ENCODE measurements around the gene TMEM79.

Gene TMEM79

GRCh38 chr1:156263288-156263655, 20.9 kb upstream of the TMEM79 start:
- no peak overlapping the region for H3K27ac ChIP-seq
- TF ChIP-seq CTCF (IDR thresholded peaks at IDR 0.05) = no peak
- no peak for TF ChIP-seq ZFX (IDR thresholded peaks at IDR 0.05; ENCODE audit: borderline replicate concordance)

- TF ChIP-seq CTCF (IDR thresholded peaks at IDR 0.05) = no peak
- no peak for TF ChIP-seq ZFX (IDR thresholded peaks at IDR 0.05; ENCODE audit: borderline replicate concordance)
- no peak overlapping the region for H3K27ac ChIP-seq
Observed at GRCh38 chr1:156266051-156266450, 18.1 kb upstream of the TMEM79 start.

GRCh38 chr1:156268336-156268735, 15.8 kb upstream of the TMEM79 start:
- H3K27ac ChIP-seq = no peak overlapping the region
- TF ChIP-seq ZFX (IDR thresholded peaks at IDR 0.05; ENCODE audit: borderline replicate concordance) (no peak), CTCF (IDR thresholded peaks at IDR 0.05) (no peak)

DNA sequence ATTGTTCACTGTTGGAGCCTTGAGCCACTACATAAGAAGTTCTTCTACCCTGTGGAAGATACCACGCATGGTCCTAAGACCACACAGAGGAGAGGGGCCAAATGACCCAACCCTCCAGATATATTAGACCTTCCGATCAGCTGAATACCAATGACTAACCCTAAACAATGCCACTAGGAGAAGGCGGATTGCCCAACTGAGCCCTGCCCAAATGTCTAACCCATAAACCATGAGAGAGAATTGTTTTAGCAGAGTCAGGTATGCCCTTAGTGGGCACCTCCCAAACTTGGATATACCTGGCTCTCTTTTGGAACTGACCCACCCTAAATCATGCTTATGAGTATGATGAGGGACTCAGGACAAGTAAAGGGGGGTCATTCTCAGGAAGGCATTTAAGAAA, 13.8 kb upstream of the TMEM79 start:
- TF ChIP-seq ZFX (IDR thresholded peaks at IDR 0.05; ENCODE audit: borderline replicate concordance) (no peak), CTCF (IDR thresholded peaks at IDR 0.05) (no peak)
- no peak overlapping the region for H3K27ac ChIP-seq

GRCh38 chr1:156276532-156276931, 7.6 kb upstream of the TMEM79 start:
- TF ChIP-seq ZFX (IDR thresholded peaks at IDR 0.05; ENCODE audit: borderline replicate concordance) = no peak
- no peak for TF ChIP-seq CTCF (IDR thresholded peaks at IDR 0.05)
- no peak overlapping the region for H3K27ac ChIP-seq

DNA sequence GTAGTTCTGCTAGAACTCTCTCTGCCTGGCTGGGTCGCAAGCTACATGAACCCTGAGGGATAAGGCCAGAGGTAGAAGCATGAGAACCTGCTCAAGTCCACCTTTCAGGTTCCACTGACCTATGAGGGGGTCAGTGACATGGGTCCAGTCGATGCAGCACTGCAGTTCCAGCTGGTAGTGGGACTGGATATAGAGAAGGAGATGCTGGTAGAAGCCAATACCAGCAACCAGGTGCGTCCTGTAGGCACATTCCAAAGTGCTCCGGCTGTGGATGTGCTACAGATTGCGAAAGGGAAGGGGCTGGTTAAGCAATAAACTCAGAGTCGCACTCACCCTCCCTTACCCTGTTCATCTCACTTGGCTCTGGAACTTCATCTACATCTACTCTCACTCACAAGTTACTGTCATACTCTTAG, 7.2 kb upstream of the TMEM79 start:
- TF ChIP-seq ZFX (IDR thresholded peaks at IDR 0.05; ENCODE audit: borderline replicate concordance) = no peak
- no peak for TF ChIP-seq CTCF (IDR thresholded peaks at IDR 0.05)
- no peak overlapping the region for H3K27ac ChIP-seq

GRCh38 chr1:156279837-156280236, 4.3 kb upstream of the TMEM79 start:
- no peak overlapping the region for H3K27ac ChIP-seq
- no peak for TF ChIP-seq ZFX (IDR thresholded peaks at IDR 0.05; ENCODE audit: borderline replicate concordance)
- TF ChIP-seq CTCF (IDR thresholded peaks at IDR 0.05) = no peak
